Stimulated activated naive B cell treated with anti-CD40 and anti-IgM and Interleukin-4, amounts not matched to agents 10 μg/mL and 1 μg/mL and 100 μg/mL, for 72 hours (primary cell): Measurements from ENCODE around the gene ARHGAP20.

Experiments used
- ATAC-seq, 2 donors: fragments of 150-1000 bp; cut with Tn5 transposase; replicated peaks; 2 replicates each; pipeline ENCODE4 v1.10.0; 2021; ENCODE audit warnings: moderate library complexity in 1 of 2
- DNase-seq: peaks from one replicate; pipeline ENCODE4 v3.0.0; 2021
- H3K27ac Mint-ChIP-seq: one replicate; pipeline ENCODE4 v1.8.0; 2022; ENCODE audit warnings: mild to moderate bottlenecking, mixed read lengths
- H3K27me3 Mint-ChIP-seq, 2 donors: one replicate each; pipeline ENCODE4 v1.8.0; 2022; ENCODE audit warnings: mixed read lengths in 2 of 2
- H3K36me3 Mint-ChIP-seq, 2 donors: one replicate each; pipeline ENCODE4 v1.8.0; 2022; ENCODE audit warnings: mixed read lengths in 2 of 2, mild to moderate bottlenecking in 1 of 2
- H3K4me1 Mint-ChIP-seq, 2 donors: one replicate each; pipeline ENCODE4 v1.8.0; 2022; ENCODE audit warnings: mixed read lengths in 2 of 2, mild to moderate bottlenecking in 1 of 2
- H3K4me3 Mint-ChIP-seq, 2 donors: one replicate each; pipeline ENCODE4 v1.8.0; 2022; ENCODE audit warnings: mild to moderate bottlenecking in 2 of 2, mixed read lengths in 2 of 2, moderate library complexity in 1 of 2
- H3K9me3 Mint-ChIP-seq, 2 donors: one replicate each; pipeline ENCODE4 v1.8.0; 2022; ENCODE audit warnings: mixed read lengths in 2 of 2, mild to moderate bottlenecking in 1 of 2

ARHGAP20 gene

GRCh38 chr11:110711776-110712658 lies at the start of gene ARHGAP20:
ARHGAP20 (minus strand) TSS chr11:110712437; CDS start chr11:110712231, 206 bp downstream.
- peak within 1 kb of the TSS; percentile 65 for H3K27ac Mint-ChIP-seq
- H3K9me3 Mint-ChIP-seq = no peaks in the 10 kb centered on the region
- peaks cover 34 to 53% of the 10 kb centered on the region in 2 donors for H3K27me3 Mint-ChIP-seq
- peak within 1 kb of the TSS; percentile 80 to 90 for H3K4me3 Mint-ChIP-seq
- ATAC-seq (peak; percentile 81 to 83), DNase-seq (peak; percentile 65)
- H3K36me3 Mint-ChIP-seq = peaks cover 0 to 3% of the 10 kb centered on the region in 2 donors
- peaks cover 20 to 27% of the 10 kb centered on the region in 2 donors for H3K4me1 Mint-ChIP-seq

- H3K9me3 Mint-ChIP-seq = no peaks in the 10 kb centered on the region
- no peak for ATAC-seq
- H3K27me3 Mint-ChIP-seq = peaks cover 0 to 16% of the 10 kb centered on the region in 2 donors
- no peaks in the 10 kb centered on the region for H3K36me3 Mint-ChIP-seq
- DNase-seq = no peak
- no peak overlapping the region for H3K4me3 Mint-ChIP-seq
- H3K27ac Mint-ChIP-seq = no peak overlapping the region
- H3K4me1 Mint-ChIP-seq = peaks cover 3 to 9% of the 10 kb centered on the region in 2 donors
Observed at GRCh38 chr11:110761991-110762390, 49.8 kb upstream of the ARHGAP20 start.

GRCh38 chr11:110761131-110761530 lies 48.9 kb upstream of the ARHGAP20 start:
- H3K27me3 Mint-ChIP-seq = peaks cover 4 to 12% of the 10 kb centered on the region in 2 donors

GRCh38 chr11:110759972-110760381 lies 47.7 kb upstream of the ARHGAP20 start:
- ATAC-seq (no peak), DNase-seq (no peak)
- H3K36me3 Mint-ChIP-seq = no peaks in the 10 kb centered on the region
- H3K4me3 Mint-ChIP-seq = no peak overlapping the region
- peaks cover 12% of the 10 kb centered on the region in 2 donors for H3K27me3 Mint-ChIP-seq
- no peak overlapping the region for H3K27ac Mint-ChIP-seq
- H3K4me1 Mint-ChIP-seq = peaks cover 3 to 9% of the 10 kb centered on the region in 2 donors
- no peaks in the 10 kb centered on the region for H3K9me3 Mint-ChIP-seq

More at GRCh38 chr11:110761131-110761530, 48.9 kb upstream of the ARHGAP20 start:
- Mint-ChIP-seq H3K9me3 (no peaks in the 10 kb centered on the region), H3K27ac (no peak overlapping the region), H3K36me3 (no peaks in the 10 kb centered on the region), H3K4me1 (peaks cover 3 to 9% of the 10 kb centered on the region in 2 donors), H3K4me3 (no peak overlapping the region)
- ATAC-seq (no peak), DNase-seq (no peak)

- Mint-ChIP-seq H3K27ac (no peak overlapping the region), H3K27me3 (peaks cover 12 to 14% of the 10 kb centered on the region in 2 donors), H3K4me1 (peaks cover 1 to 3% of the 10 kb centered on the region in 2 donors), H3K4me3 (no peak overlapping the region), H3K9me3 (peaks cover under 1 to 2% of the 10 kb centered on the region in 2 donors), H3K36me3 (peaks cover 0 to 2% of the 10 kb centered on the region in 2 donors)
- DNase-seq (no peak), ATAC-seq (no peak)
Observed at GRCh38 chr11:110757962-110758755, 45.9 kb upstream of the ARHGAP20 start.

- DNase-seq (no peak), ATAC-seq (no peak)
- Mint-ChIP-seq H3K4me1 (no peaks in the 10 kb centered on the region), H3K4me3 (no peak overlapping the region), H3K9me3 (peaks cover 10 to 11% of the 10 kb centered on the region in 2 donors), H3K27me3 (peaks cover 19 to 24% of the 10 kb centered on the region in 2 donors), H3K36me3 (peaks cover 0 to 11% of the 10 kb centered on the region in 2 donors), H3K27ac (no peak overlapping the region)
Observed at GRCh38 chr11:110757066-110757465, 44.8 kb upstream of the ARHGAP20 start.

GRCh38 chr11:110755941-110756340 lies 43.7 kb upstream of the ARHGAP20 start:
- ATAC-seq = no peak

GRCh38 chr11:110752890-110753289 lies 40.7 kb upstream of the ARHGAP20 start:
- Mint-ChIP-seq H3K36me3 (peaks cover 0 to 17% of the 10 kb centered on the region in 2 donors), H3K27me3 (peaks cover 32 to 41% of the 10 kb centered on the region in 2 donors), H3K4me3 (no peak overlapping the region), H3K27ac (no peak overlapping the region), H3K4me1 (peaks cover 0 to 2% of the 10 kb centered on the region in 2 donors), H3K9me3 (peaks cover 19 to 39% of the 10 kb centered on the region in 2 donors)
- DNase-seq = no peak
- no peak for ATAC-seq

More at GRCh38 chr11:110755941-110756340, 43.7 kb upstream of the ARHGAP20 start:
- Mint-ChIP-seq H3K36me3 (peaks cover 0 to 15% of the 10 kb centered on the region in 2 donors), H3K4me3 (no peak overlapping the region), H3K4me1 (no peaks in the 10 kb centered on the region), H3K27me3 (peaks cover 26 to 31% of the 10 kb centered on the region in 2 donors), H3K27ac (no peak overlapping the region), H3K9me3 (peaks cover 14 to 19% of the 10 kb centered on the region in 2 donors)
- no peak for DNase-seq

GRCh38 chr11:110750100-110750499 lies 37.9 kb upstream of the ARHGAP20 start:
- Mint-ChIP-seq H3K9me3 (peaks cover 19 to 39% of the 10 kb centered on the region in 2 donors), H3K36me3 (peaks cover 0 to 17% of the 10 kb centered on the region in 2 donors), H3K4me1 (peaks cover 2 to 6% of the 10 kb centered on the region in 2 donors), H3K27me3 (peaks cover 28 to 29% of the 10 kb centered on the region in 2 donors), H3K27ac (no peak overlapping the region), H3K4me3 (no peak overlapping the region)
- no peak for ATAC-seq
- no peak for DNase-seq

GRCh38 chr11:110747531-110747930 lies 35.3 kb upstream of the ARHGAP20 start:
- Mint-ChIP-seq H3K4me1 (peaks cover 2 to 9% of the 10 kb centered on the region in 2 donors), H3K27me3 (peaks cover 20 to 25% of the 10 kb centered on the region in 2 donors), H3K9me3 (peaks cover 13 to 32% of the 10 kb centered on the region in 2 donors), H3K4me3 (no peak overlapping the region), H3K36me3 (peaks cover 0 to 10% of the 10 kb centered on the region in 2 donors), H3K27ac (no peak overlapping the region)
- DNase-seq (no peak), ATAC-seq (no peak)

- ATAC-seq (no peak), DNase-seq (no peak)
- no peaks in the 10 kb centered on the region for H3K9me3 Mint-ChIP-seq
- H3K36me3 Mint-ChIP-seq = no peaks in the 10 kb centered on the region
- H3K27me3 Mint-ChIP-seq = peaks cover 11 to 30% of the 10 kb centered on the region in 2 donors
- no peak overlapping the region for H3K4me3 Mint-ChIP-seq
- H3K27ac Mint-ChIP-seq = no peak overlapping the region
- no peaks in the 10 kb centered on the region for H3K4me1 Mint-ChIP-seq
Observed at GRCh38 chr11:110738641-110739040, 26.4 kb upstream of the ARHGAP20 start.

GRCh38 chr11:110737593-110737992 lies 25.4 kb upstream of the ARHGAP20 start:
- Mint-ChIP-seq H3K4me1 (no peaks in the 10 kb centered on the region), H3K27me3 (peaks cover 11 to 30% of the 10 kb centered on the region in 2 donors), H3K27ac (no peak overlapping the region), H3K4me3 (no peak overlapping the region), H3K36me3 (no peaks in the 10 kb centered on the region), H3K9me3 (no peaks in the 10 kb centered on the region)
- ATAC-seq = no peak
- DNase-seq = no peak

- no peaks in the 10 kb centered on the region for H3K36me3 Mint-ChIP-seq
- H3K9me3 Mint-ChIP-seq = no peaks in the 10 kb centered on the region
- H3K4me1 Mint-ChIP-seq = peaks cover 0 to under 1% of the 10 kb centered on the region in 2 donors
- DNase-seq (no peak), ATAC-seq (no peak)
- H3K27me3 Mint-ChIP-seq = peaks cover 11 to 22% of the 10 kb centered on the region in 2 donors
- no peak overlapping the region for H3K27ac Mint-ChIP-seq
- H3K4me3 Mint-ChIP-seq = no peak overlapping the region
Observed at GRCh38 chr11:110736171-110736553, 23.9 kb upstream of the ARHGAP20 start.
